H4 (cell line): Measurements from ENCODE around the gene MARK4. TPM values are rescaled to one million over a fixed set of nuclear protein-coding genes. Genes with fewer than 3 reads are reported as not detected.
"Not testable (repeated sequence)": the region's sequence is repeated elsewhere in the genome, so short reads cannot be mapped to it uniquely, and the experiment has no call there.

Experiments used
- DNase-seq: peaks from one replicate; pipeline ENCODE4 v3.0.0-alpha.2; 2015; ENCODE audit warnings: low spot score
- total RNA-seq: library from RNA; depleted of rRNA; stranded (reverse); fragments of >200 nt; shearing (Covaris generic); gene quantifications from 2 replicates; pipeline ENCODE4 v1.2.3, GENCODE V29; 2014

MARK4 gene
- total RNA-seq, 1 experiment from 2014 or later = 5.0 TPM

GRCh38 chr19:45305007-45305406, 53.9 kb downstream of the MARK4 start:
- DNase-seq = no peak

GRCh38 chr19:45305421-45305820, 54.4 kb downstream of the MARK4 start:
- DNase-seq = no peak

- DNase-seq = no peak
Observed at GRCh38 chr19:45306040-45306439, 55.0 kb downstream of the MARK4 start.

GRCh38 chr19:45306518-45307027, 55.5 kb downstream of the MARK4 start:
- DNase-seq = no peak

GRCh38 chr19:45307361-45307760, 56.3 kb downstream of the MARK4 start:
- DNase-seq = no peak

- DNase-seq = not testable (repeated sequence)
Observed at GRCh38 chr19:45309322-45309721, 58.3 kb downstream of the MARK4 start.

GRCh38 chr19:45311621-45312020, 60.5 kb downstream of the MARK4 start:
- DNase-seq = no peak

- DNase-seq = not testable (repeated sequence)
Observed at GRCh38 chr19:45312285-45312684, 61.2 kb downstream of the MARK4 start.

- no peak for DNase-seq
Observed at GRCh38 chr19:45314708-45315245, 63.7 kb downstream of the MARK4 start.

- no peak for DNase-seq
Observed at GRCh38 chr19:45315304-45315703, 64.2 kb downstream of the MARK4 start.

GRCh38 chr19:45320997-45321775, 70.1 kb downstream of the MARK4 start:
- no peak for DNase-seq

- no peak for DNase-seq
Observed at GRCh38 chr19:45321848-45322247, 70.8 kb downstream of the MARK4 start.

- no peak for DNase-seq
Observed at GRCh38 chr19:45322311-45322710, 71.2 kb downstream of the MARK4 start.

GRCh38 chr19:45322744-45323281, 71.7 kb downstream of the MARK4 start, which contains the start of gene CKM:
TSS of gene CKM (minus strand) at chr19:45322875. CDS start at chr19:45319713, 3,162 bp downstream.
- no peak for DNase-seq

GRCh38 chr19:45323671-45324081, 72.6 kb downstream of the MARK4 start:
- DNase-seq = no peak

GRCh38 chr19:45324349-45324907, 73.4 kb downstream of the MARK4 start:
- DNase-seq = no peak

GRCh38 chr19:45327404-45328143, 76.5 kb downstream of the MARK4 start:
- DNase-seq = no peak

- DNase-seq = no peak
Observed at GRCh38 chr19:45331411-45331810, 80.3 kb downstream of the MARK4 start.

- DNase-seq = no peak
Observed at GRCh38 chr19:45333609-45334303, 82.7 kb downstream of the MARK4 start.

- DNase-seq = not testable (repeated sequence)
Observed at GRCh38 chr19:45334881-45335280, 83.8 kb downstream of the MARK4 start.

- DNase-seq = no peak
Observed at GRCh38 chr19:45336696-45337251, 85.7 kb downstream of the MARK4 start.
